GM20000 (cell line): ENCODE measurements around the gene TJP2.

Experiments
- DNase-seq: peaks from one replicate; pipeline ENCODE4 v3.0.0; 2012; ENCODE audit warnings: low spot score
- CTCF ChIP-seq: IDR thresholded peaks from 2 replicates; pipeline ENCODE4 v1.5.1; 2012; ENCODE audit warnings: mild to moderate bottlenecking, control low read depth; ENCODE audit errors: extremely low read depth, missing control alignments

TJP2 gene

DNA sequence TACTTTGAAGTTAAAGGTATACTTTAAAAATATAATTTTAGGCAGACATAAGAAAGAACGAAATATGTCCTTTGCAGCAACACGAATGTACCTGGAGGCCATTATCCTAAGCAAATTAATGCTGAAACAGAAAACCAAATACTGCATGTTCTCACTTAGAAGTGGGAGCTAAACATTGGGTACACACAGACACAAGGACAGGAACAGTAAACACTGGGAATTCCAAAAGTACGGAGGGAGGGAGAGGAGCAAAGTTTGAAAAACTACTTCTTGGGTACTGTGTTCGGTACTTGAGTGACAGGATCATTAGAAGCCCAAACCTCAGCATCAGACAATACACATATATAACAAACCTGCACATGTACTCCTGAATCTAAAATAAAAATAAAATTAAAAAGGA is 40.9 kb downstream of the TJP2 start:
- DNase-seq: no peak
- TF ChIP-seq CTCF: no peak

DNA sequence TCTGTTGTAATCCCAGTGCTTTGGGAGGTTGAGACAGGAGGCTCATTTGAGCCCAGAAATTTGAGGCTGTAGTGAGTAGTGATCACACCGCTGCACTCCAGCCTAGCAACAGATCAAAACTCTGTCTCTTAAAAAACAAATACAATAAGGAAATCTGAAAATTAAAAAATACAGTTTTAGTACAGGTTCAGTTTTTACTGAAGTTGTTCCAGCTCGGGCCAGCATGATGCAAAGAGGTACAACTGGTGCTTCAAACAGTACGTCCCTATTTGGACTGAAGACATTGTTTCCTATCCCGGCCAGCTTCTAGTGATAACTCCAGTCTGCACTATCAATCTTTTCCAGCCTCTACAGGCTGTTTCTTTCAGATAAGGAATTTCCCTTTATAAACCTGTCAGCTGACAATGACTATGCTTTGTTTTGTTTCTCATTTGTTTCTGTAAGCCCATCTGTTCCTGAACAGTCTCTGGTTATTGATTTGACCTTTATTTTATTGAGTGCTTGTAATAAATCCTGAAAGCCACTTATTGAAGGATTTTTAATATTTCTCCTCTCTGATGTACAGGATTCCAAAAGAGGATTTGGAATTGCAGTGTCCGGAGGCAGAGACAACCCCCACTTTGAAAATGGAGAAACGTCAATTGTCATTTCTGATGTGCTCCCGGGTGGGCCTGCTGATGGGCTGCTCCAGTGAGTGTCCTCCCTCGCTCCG is 41.9 kb downstream of the TJP2 start:
- DNase-seq: no peak
- no peak for TF ChIP-seq CTCF

GRCh38 chr9:69218166-69218565 is 44.1 kb downstream of the TJP2 start:
- TF ChIP-seq CTCF: no peak
- DNase-seq: no peak

GRCh38 chr9:69221036-69221435 is 47.0 kb downstream of the TJP2 start:
- DNase-seq: no peak
- no peak for TF ChIP-seq CTCF

DNA sequence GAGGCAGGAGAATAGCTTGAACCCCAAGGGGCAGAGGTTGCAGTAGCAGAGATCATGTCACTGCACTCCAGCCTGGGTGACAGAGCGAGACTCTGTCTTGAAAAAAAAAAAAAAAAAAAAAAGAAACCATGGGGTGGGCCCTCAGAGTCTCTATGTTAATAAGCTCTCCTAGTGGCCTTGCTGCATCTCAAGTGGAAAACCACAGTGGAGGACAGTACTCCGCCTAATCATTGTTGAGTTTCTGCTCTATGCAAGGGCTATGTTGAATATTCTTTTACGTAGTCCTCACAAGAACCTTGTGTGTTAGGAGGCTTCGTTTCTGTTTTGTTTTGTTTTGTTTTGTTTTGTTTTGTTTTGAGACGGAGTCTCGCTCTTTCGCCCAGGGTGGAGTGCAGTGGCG is 48.9 kb downstream of the TJP2 start:
- no peak for TF ChIP-seq CTCF
- no peak for DNase-seq

- DNase-seq: peak; percentile 52
These were observed 49.5 kb downstream of the TJP2 start for GRCh38 chr9:69223605-69224004.

DNA sequence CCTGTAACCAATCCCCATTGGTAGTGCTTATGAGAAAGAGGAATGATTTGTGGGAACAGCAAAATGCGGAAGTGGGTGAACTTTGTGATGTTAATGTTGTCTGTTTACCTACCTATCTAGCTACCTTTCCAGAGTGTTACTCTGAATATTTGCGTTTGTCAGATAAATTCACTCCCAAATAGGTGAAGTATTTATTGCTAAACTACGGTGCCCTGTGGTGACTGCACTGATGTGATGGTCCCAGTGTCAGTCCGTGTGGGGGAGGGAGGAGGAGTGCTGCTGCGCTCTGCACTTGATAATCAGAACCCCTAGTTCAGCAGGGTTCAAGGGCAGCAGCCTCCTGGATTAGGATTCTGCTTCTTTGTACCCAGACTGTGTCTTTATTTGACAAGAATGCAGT is 55.3 kb downstream of the TJP2 start:
- no peak for DNase-seq
- no peak for TF ChIP-seq CTCF

More at GRCh38 chr9:69223605-69224004, 49.5 kb downstream of the TJP2 start:
- TF ChIP-seq CTCF: peak; percentile 29
